ENCODE results near the gene RBPMS2.

RBPMS2 gene

DNA sequence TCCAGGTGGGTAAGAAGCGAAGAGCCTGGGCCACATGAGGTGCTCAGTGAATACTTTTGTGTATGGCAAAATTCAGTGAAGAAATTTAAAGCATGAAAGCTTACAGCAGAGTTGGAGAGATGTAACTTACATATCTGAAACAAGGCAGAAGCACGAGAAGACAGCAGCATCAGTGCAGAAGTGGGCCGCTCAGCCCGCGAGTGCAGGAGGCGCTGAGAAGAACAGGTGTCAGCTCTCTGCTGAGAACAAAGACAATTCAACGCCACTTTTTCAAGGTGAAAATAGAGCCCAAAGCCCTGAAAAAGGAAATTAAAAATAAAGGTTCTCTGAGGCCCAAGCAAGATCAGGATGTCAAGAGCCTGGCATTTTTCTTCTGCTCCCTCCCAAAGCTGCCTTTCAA is 58.3 kb downstream of the RBPMS2 start:
- DNase-seq, result no peak

DNA sequence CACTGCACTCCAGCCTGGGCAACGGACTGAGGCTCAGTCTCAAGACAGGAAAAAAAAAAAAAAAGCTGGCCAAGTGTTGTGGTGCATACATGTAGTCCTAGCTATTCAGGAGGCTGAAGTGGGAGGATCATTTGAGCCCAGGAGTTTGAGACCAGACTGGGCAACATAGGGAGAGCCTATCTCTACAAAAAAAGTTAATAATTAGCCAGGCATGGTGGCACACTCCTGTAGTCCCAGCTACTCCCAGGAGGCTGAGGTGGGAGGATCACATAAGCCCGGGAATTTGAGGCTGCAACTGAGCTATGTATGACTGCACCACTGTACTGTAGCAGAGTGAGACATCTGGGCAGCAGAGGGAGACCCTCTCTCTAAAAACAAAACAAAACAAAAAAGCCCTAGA is 58.9 kb downstream of the RBPMS2 start:
- no peak for DNase-seq

DNA sequence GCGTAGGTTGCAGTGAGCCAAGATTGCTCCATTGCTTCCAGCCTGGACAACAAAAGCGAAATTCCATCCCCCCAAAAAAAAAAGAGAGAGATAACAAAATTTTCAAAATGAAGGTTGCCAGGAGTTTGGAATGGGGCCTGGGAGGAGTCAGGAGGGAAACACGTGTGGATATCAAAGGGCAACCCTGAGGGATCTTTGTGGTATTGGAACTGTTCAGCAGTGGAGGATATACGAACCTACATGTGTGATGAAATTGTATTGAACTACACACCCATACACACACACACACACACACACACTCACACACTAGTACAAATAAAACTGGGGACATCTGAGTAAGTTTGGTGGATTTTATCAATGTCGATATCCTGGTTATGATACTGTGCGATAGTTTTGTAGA is 61.8 kb downstream of the RBPMS2 start:
- no peak for DNase-seq

DNA sequence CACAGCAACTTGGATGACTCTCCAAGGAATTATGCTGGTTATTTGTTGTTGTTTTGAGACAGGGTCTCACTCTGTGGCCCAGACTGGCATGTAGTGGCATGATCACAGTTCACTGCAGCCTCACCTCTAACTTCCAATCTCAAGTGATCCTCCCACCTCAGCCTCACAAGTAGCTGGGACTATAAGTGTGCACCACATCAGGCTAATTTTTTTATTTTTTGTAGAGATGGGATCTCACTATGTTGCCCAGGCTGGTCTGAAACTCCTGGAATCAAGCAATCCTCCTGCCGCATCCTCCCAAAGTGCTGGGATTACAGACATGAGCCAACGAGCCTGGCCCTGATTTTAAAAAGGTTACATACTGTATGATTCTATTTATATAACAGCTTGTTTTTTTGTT is 63.0 kb downstream of the RBPMS2 start:
- DNase-seq, result no peak

DNA sequence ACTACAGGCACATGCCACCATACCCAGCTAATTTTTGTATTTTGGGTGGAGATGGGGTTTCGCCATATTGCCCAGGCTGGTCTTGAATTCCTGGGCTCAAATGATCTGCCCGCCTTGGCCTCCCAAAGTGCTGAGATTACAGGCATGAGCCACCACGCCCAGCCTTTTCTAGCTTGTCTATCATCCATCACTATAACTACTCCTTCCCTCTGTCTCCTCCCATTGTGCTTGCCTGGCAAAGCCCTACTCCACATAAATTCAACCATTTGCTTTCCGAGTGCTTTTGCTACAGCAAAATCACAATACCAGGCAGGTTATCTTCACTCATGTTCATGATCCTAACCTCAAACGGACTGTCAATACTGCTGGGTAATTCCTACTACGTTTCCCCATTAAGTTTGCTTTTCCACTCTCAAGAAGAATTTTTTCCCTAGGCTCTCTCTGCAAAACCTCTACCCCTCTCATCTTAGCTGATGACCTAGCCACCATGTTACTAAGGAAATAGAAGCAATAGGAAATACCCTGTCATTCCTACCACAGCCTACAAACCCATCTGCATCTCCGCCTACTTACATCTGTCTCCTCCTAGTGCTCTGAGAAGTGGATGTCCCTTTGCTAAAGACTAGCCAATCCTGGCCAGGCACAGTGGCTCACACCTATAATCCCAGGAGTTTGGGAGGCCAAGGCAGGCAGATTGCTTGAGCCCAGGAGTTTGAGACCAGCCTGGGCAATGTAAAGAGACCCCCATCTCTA is 64.5 kb downstream of the RBPMS2 start:
- DNase-seq, result no peak

DNA sequence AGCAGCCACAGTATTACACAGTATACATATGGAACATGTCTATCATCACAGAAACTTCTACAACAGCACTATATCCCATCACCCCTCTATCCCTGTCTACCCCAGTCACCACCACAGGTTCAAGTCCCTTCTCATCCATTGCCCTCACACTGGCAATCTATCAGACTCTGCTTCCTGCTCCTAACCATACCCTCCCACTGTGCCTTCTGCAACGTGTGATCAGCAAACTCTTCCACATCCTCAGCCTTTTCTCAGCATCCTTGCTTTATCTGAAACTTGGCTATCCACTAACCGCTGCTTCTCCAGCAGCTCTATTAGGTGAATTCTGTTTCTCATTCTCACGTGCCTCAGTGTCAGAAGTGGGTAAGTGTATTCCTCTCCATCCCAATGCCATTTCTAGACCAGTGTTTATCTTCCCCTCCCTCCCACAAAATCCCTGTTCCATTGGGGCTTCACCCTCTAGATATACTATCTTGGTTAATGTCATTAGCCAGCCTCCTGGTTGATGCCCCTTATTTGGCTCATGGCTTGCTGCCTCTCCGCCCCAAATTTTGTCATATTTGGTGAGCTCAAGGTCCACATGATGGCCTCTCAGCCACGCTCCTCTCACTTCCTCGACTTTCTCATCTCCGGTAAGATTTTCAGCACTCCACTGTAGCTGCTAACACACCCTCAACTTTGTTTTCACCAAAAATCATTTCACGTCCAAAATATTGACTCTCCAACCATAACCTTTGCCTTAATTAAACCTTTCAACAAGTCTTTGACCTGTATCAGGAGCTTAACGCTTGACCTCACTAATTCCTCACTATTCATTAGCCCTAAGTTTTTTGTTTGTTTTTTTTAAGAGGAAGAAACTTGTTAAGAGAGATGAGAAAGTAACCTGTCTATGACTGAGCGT is 69.1 kb downstream of the RBPMS2 start:
- no peak for DNase-seq

DNA sequence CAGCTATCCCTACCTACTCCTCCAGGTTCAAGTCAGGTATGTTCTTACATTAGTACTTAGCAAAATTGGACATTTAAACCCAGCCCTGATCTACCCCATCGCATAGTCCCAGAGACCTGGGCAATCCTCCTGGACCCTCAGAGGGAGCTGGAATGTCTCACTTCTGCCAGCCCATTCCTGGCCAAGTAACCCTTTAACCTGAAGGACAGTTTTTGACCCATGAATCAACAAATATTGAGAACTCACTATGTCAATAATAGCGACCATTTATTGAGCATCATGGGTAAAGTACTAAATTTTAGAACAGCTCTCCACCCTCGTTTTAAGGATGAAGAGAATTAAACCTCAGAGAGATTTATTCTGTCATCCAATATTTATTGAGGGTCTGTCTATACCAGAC is 70.4 kb downstream of the RBPMS2 start:
- no peak for DNase-seq

DNA sequence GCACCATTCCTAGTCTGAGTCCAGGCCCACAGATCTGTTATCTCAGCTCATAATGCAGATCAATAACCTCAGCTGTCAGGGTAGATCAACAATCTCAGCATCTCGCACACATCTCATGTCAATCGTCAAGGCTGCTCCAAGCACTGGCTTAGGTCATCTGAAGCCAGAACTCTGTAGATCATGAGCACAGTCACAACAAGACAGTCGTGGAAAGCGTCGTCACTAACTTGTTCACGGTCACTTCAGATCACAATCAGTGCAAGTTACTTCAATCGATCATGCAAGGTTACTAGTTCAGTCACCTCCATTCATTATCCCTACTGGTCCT is 71.8 kb downstream of the RBPMS2 start:
- DNase-seq, result no peak

DNA sequence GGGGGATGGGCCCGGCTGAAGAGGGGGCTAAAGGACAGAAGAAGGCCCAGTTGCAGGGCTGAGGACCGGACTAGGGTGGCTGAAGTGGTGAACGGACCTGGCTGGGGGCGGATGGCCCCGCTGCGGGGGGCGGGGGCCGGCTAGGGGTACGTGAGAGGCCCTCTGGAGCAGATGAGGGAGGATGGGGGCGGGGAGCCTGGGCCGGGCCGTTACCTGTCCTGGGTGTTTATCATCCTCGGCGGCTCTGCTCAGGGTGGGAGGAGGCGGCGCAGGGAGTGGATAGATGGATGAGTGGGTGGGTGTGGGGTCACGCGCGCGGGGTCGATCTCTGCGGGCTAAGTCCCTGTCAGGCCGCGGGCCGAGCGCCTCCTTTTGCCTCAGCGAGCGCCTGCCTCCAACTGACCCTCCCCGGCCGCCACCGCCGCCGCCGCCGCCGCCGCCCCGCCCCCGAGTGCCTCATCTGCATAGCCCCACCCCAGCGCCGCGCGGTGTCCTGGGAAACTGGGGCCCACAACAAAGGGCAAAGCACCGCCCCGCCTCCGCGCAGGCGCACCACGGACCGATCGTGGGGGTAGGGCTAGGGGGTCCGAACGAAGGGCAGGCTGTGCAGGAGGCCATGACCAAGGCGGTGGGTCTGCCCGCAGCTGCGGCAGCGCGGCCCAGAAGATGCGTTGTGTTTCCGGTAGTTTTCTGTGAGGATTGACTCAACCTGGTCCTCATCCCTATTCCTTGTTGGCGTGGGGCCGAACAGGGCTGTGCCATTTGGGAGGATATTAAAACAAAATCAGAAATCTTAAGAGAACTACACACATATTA is 72.4 kb downstream of the RBPMS2 start:
- peak; percentile 72 to 86 for DNase-seq

DNA sequence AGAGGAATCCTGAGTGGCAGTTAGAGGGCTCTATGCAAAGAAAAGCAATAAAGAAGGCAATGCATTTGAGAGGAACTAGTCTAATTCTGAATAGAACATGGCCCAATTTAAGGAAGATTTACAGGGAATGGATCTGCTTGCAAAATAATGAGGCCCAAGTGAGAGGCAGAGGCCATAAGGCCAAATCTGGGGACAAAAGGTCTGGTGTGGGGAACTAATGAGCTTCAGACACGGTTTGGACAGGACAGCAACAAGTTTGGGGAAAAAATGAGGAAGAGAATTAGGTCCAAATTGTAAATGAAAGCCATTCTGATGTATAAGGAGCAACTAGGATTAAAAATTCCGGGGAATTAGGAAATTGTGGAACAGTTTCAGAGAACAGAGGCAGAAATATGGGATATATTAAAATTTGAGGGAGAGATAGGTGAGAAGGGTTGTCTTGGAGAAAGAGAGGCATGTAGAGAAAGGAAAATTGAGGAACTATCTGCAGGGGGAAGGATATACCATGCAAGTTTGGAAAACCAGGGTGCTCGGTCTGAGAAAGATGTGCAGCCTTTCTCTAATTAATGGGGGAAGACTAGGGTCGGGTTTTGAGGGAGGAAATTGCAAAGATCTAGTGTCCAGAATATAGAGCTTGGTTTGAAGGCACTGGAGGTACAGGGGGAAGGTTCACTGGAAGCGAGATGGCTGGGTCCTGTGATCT is 73.8 kb downstream of the RBPMS2 start:
- no peak for DNase-seq

DNA sequence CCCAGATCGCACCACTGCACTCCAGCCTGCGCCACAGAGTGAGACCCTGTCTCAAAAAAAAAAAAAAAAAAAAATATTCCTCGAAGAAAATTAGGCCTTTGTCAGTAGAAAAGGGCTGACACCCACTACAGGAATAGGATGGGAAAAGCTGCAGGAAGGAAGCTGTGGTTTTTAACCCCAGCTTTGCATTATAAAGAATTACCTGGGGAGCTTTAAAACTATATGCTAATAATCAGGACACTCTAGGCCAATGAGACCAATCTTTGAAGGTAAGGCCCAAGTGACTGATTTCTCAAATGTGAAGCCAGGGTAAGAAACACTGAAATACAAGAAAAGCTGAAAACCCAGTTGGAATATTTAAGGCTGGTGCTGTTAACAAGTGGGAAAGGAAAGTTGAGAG is 74.3 kb downstream of the RBPMS2 start:
- no peak for DNase-seq

DNA sequence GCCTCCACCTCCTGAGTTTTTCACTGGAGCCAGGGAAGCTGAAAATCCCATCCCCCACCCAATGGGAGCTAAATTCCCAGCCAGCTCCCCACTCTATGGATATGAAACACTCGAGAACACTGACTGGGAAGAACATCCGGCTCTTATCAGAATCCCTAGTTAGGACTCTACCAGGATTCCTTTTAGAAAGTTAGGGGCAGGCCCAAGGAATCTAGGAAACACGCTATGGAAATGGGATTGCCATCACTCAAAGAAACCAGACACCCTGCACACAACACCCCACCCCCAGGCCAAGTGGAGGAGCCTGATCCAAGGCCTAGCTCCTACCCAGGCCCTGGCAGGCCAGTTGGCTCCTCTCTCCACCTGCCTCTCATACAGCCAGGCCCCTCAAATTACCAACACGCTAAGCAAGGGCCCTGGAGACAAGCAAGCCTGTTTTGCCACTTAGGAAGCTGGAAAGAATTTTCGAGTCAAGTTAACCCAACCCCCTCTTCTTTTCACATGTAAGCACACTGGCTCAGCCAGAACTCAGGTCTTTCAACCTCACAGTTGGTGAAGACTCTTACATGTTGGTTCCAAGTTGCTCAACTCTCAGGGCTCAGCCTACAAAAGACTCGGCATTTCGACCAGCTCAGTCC is 75.5 kb downstream of the RBPMS2 start:
- peak; percentile 30 to 43 for DNase-seq

DNA sequence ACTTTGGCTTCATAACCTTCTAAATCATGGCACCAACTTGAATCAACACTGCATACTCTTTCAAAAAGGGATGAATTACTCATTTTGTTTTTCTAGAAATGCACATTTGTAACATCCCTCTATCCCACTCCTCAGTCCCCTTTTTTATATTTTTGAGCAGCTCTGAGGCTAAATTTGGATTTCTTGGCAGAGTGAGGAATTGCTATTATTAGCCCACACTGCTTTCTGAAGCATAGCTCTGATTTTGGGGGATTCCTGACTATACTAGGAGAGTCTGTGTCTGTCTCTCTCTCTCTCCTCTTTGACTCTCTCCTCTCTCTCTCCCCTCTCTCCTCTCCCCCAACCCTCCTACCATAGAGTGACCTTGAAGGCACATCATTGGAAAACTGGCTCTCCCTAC is 76.6 kb downstream of the RBPMS2 start:
- DNase-seq, result no peak

DNA sequence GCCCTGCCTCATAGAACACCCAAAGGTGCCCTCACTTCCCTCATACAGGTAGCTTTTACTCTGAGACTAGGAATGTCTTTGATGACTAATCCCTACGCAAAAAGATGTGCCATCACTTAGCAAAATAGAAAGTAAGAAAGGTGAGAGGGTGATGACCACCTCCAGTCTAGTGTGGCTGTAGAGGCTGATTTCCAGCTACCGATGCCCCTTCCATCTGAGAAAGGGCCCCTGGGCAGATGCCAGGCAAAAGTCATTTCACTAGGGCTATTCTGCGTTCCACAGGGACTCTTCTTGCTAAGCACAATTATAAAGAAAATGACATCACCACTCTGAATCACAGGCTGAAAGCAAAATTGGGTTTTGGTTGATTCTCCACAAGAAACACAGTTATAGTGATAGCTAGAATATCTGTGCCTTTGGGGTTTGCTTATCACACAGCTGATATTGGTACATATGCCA is 77.4 kb downstream of the RBPMS2 start:
- DNase-seq, result no peak

DNA sequence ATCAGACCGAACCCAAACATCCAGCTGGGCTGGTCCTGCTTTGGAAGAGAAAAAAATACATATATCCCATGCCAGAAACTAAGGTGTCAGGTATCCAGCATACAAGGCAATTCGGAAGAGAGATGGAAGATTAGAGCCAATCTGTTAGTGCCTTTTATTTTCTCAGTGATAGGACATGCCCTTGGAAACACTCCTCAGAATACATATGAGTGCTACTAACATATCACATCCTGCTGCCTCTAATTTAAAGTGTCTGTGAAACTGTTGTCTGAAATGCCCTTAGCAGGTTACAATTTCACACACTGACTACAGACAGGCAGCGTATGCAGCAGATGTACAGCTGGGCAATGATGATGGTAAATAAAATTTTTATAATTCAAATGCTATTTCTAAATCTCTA is 78.9 kb downstream of the RBPMS2 start:
- no peak for DNase-seq

DNA sequence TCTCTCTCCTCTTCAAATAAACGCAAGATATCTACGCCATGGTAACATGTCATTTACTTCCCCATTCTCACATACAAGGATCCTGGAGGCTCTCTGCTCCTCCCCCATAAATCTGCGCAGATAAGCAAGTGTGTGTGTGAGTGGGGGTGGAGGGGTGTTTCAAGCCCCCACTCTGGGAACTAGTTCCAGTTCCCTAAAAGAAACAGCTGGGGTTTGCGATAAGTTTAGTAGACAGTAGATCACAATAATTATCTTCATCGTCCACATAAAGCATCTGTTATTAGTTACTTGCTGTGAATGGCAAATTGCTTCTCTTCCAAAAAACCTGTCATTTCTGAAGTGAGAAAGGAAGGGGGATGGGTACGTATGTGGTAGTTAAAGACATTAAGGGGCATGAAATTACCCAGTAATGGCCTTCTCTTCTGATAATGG is 79.8 kb downstream of the RBPMS2 start:
- DNase-seq, result no peak

DNA sequence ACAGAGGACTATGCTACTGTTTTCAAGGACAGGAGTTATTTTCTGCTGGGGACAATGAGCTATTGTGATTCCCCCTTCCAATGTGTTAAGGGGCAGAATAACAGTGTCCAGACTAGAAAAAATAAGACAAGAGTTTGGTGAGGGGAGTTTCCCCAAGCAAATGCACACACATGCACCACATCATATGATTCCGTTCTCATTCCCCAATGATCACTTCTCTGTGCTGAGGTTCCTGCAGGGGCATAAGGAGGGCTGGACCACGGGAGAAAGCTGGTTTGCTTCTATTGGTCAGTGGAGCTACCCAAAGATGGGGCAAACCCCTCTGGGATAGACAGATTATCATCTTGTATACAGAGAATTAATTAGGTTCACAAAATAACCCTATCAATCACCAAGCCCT is 80.6 kb downstream of the RBPMS2 start:
- DNase-seq, result no peak

DNA sequence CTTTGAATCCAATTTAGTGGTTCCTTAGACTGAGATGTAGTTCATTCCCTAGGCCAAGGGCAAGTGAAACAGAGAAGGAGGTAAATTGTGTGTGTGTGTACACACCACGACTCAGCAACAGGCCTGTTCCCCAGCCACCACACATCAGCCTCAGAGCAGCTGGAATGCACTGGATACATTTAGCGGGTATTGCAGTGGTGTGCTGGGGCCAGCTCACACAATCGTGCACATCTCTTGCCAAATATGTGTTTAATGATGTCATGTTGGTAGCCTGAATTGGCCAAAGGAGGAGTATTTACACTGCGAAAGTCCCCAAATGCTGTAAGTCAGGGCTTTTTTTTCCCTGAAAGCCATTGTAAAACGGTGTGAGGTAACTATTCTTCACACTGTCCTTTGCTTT is 82.3 kb downstream of the RBPMS2 start:
- no peak for DNase-seq

DNA sequence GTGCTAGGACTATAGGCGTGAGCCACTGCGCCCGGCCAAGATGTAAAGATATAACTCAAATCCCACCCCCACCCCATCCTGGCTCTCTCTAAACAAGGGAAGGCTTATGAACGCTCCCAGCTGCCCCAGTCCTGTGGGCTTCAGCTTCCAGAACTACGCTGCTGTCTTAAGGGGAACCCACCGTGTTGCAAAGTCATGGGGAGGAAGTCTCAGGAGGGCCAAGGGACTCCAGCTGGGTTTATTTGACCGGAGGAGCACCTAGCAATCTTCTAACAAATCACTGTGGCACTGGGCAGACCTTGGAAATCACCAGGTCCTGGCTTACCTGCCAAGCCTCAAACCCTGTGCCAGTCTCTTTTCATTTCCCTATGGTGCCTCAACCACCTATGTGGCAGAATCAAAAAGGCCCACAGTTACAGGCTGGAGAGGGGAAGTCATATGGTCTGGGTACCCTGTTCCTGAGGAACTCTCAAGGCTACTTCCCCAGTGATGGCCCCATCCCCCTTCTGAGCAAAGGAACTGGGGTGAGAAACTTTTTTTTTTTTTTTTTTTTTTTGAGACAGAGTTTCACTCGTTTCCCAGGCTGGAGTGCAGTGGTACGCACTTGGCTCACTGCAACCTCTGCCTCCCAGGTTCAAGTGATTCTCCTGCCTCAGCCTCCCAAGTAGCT is 83.4 kb downstream of the RBPMS2 start:
- DNase-seq, result no peak

DNA sequence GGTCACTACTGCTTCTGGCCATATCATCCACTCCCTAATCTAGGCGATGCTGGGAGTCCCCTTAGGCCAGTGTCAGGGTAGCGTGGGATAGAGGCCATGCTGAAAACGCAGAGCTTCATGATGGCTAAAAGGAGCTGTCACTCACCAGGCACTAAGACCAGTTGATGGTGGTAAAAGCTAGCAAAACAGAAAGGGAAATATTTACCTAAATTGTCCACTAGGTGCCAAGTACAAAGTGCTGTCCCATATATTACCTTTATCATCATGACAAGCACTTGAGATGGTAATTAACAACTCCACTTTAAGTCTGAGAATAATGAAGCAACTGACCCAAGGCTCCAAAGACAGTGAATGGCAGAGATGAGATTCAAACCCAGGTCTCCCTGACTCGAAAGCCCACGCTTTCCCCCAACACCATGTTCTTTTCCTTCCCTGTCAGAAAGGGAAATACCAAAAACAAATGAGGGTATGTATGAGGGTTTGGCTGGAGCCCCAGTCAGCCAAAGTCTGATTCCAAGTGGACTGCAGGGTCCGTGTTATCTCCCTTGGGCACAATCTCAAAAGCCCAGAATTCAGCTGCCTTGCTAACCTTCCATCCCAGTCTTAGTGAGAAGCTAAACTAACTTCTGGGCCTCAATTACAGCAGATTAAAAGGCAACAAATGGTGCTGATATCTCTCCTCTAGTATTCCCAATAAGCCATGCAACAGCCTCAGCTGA is 84.7 kb downstream of the RBPMS2 start:
- no peak for DNase-seq

DNA sequence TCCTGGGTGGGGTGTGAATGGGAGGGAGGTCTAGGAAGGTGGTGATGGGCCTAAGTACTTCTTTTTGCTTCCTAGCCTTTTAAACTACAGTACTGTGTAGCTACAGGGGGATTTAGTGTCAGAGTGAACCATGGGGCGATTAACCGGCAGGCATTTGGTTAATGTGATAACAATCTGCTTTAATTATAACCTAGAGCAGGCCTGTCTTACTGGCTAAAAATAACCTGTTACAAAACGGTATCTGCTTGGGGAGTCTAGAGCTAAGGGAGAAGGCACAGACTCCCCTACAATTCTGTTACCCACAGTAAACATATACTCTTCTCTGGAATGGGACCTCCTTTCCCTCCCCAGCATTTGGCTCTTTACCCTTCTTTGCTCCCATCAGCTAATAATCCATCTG is 85.4 kb downstream of the RBPMS2 start:
- no peak for DNase-seq
